MM.1S (cell line): Measurements from ENCODE around the gene USP12.

ENCODE experiments used
- DNase-seq: peaks from one replicate; pipeline ENCODE4 v3.0.0-alpha.2; 2015
- H2AFZ ChIP-seq: fragments of 300-600 bp; sonication (generic); 2 replicates; pipeline ENCODE4 v1.6.0; 2016; ENCODE audit warnings: antibody characterized with exemption, low read length
- H3F3A ChIP-seq: fragments of 300-600 bp; sonication (generic); 2 replicates; pipeline ENCODE4 v1.6.1; 2016; ENCODE audit warnings: mild to moderate bottlenecking, antibody characterized with exemption, low read length, moderate library complexity, mixed read lengths; ENCODE audit not compliant: insufficient read depth
- H3K27ac ChIP-seq: fragments of 300-600 bp; sonication (generic); 2 replicates; pipeline ENCODE4 v1.5.1; 2016; ENCODE audit warnings: mild to moderate bottlenecking, low read length
- H3K27me3 ChIP-seq: fragments of 300-600 bp; sonication (generic); replicated peaks from 2 replicates; pipeline ENCODE4 v1.6.0; 2016; ENCODE audit warnings: low read length; ENCODE audit not compliant: insufficient read depth
- H3K36me3 ChIP-seq: fragments of 300-600 bp; sonication (generic); replicated peaks from 2 replicates; pipeline ENCODE4 v1.6.1; 2016; ENCODE audit warnings: mild to moderate bottlenecking, low read length, mixed read lengths; ENCODE audit not compliant: insufficient read depth
- H3K4me1 ChIP-seq: fragments of 300-600 bp; sonication (generic); 2 replicates; pipeline ENCODE4 v1.6.1; 2016; ENCODE audit warnings: low read length, mixed read lengths
- H3K4me2 ChIP-seq: fragments of 300-600 bp; sonication (generic); 2 replicates; pipeline ENCODE4 v1.6.0; 2016; ENCODE audit warnings: low read depth, low read length
- H3K4me3 ChIP-seq: fragments of 300-600 bp; sonication (generic); 2 replicates; pipeline ENCODE4 v1.5.1; 2016; ENCODE audit warnings: low read length, mixed read lengths
- H3K79me2 ChIP-seq: fragments of 300-600 bp; sonication (generic); 2 replicates; pipeline ENCODE4 v1.6.1; 2016; ENCODE audit warnings: mixed run types, low read length, mixed read lengths
- H3K9ac ChIP-seq: fragments of 300-600 bp; sonication (generic); 2 replicates; pipeline ENCODE4 v1.6.1; 2016; ENCODE audit warnings: low read length, mixed read lengths
- H3K9me2 ChIP-seq: fragments of 300-600 bp; sonication (generic); replicated peaks from 2 replicates; pipeline ENCODE4 v1.6.1; 2016; ENCODE audit warnings: mild to moderate bottlenecking, low read length, mixed read lengths; ENCODE audit not compliant: insufficient read depth
- H3K9me3 ChIP-seq: fragments of 300-600 bp; sonication (generic); replicated peaks from 2 replicates; pipeline ENCODE4 v1.6.1; 2016; ENCODE audit warnings: mild to moderate bottlenecking, low read length, mixed read lengths; ENCODE audit not compliant: insufficient read depth
- H4K20me1 ChIP-seq: fragments of 300-600 bp; sonication (generic); 2 replicates; pipeline ENCODE4 v1.6.1; 2016; ENCODE audit warnings: mild to moderate bottlenecking, low read length, moderate library complexity, mixed read lengths; ENCODE audit not compliant: insufficient read depth
- CTCF ChIP-seq: fragments of 300-600 bp; sonication (generic); IDR thresholded peaks from 2 replicates; pipeline ENCODE4 v1.5.1; 2016; ENCODE audit warnings: antibody characterized with exemption, low read length, mixed read lengths
- EZH2 ChIP-seq: fragments of 300-600 bp; sonication (generic); optimal IDR thresholded peaks from 2 replicates; pipeline ENCODE3; 2017; ENCODE audit warnings: low read depth, mild to moderate bottlenecking, antibody characterized with exemption, low read length, mixed read lengths
- EZH2phosphoT487 ChIP-seq: fragments of 300-600 bp; sonication (generic); IDR thresholded peaks from 2 replicates; pipeline ENCODE4 v1.6.1; 2018; ENCODE audit warnings: antibody characterized with exemption, low read length

The USP12 gene

GRCh38 chr13:27117158-27117557 is 54.5 kb downstream of the USP12 start:
- Histone ChIP-seq H3K79me2 (no peaks in the 10 kb centered on the region), H3K9me3 (no peaks in the 10 kb centered on the region), H3K36me3 (no peaks in the 10 kb centered on the region), H3K27me3 (no peaks in the 10 kb centered on the region), H3F3A (no peaks in the 10 kb centered on the region), H4K20me1 (no peaks in the 10 kb centered on the region), H2AFZ (no peak overlapping the region), H3K4me2 (no peak overlapping the region), H3K9ac (no peak overlapping the region), H3K4me3 (no peak overlapping the region), H3K9me2 (no peaks in the 10 kb centered on the region), H3K4me1 (no peaks in the 10 kb centered on the region), H3K27ac (no peak overlapping the region)
- TF ChIP-seq CTCF: no peak
- TF ChIP-seq EZH2phosphoT487: no peak
- TF ChIP-seq EZH2: no peak
- DNase-seq: no peak

GRCh38 chr13:27113436-27113835 is 58.2 kb downstream of the USP12 start:
- no peaks in the 10 kb centered on the region for H3K79me2 ChIP-seq
- no peak overlapping the region for H3K4me3 ChIP-seq
- TF ChIP-seq CTCF: no peak
- no peak for TF ChIP-seq EZH2
- no peak for TF ChIP-seq EZH2phosphoT487
- no peaks in the 10 kb centered on the region for H4K20me1 ChIP-seq
- DNase-seq: no peak
- no peaks in the 10 kb centered on the region for H3F3A ChIP-seq
- H3K4me1 ChIP-seq: no peaks in the 10 kb centered on the region
- no peaks in the 10 kb centered on the region for H3K36me3 ChIP-seq
- no peak overlapping the region for H3K27ac ChIP-seq
- H3K27me3 ChIP-seq: no peaks in the 10 kb centered on the region
- no peaks in the 10 kb centered on the region for H3K9me3 ChIP-seq
- H3K4me2 ChIP-seq: no peak overlapping the region
- H2AFZ ChIP-seq: no peak overlapping the region
- no peaks in the 10 kb centered on the region for H3K9me2 ChIP-seq
- no peak overlapping the region for H3K9ac ChIP-seq

GRCh38 chr13:27112006-27112405 is 59.6 kb downstream of the USP12 start:
- no peak overlapping the region for H3K9ac ChIP-seq
- no peaks in the 10 kb centered on the region for H3K27me3 ChIP-seq
- no peak overlapping the region for H3K4me3 ChIP-seq
- H3K4me2 ChIP-seq: no peak overlapping the region
- H3K9me2 ChIP-seq: no peaks in the 10 kb centered on the region
- no peaks in the 10 kb centered on the region for H3F3A ChIP-seq
- no peak for DNase-seq
- TF ChIP-seq CTCF: no peak
- no peak for TF ChIP-seq EZH2
- H3K36me3 ChIP-seq: no peaks in the 10 kb centered on the region
- H3K27ac ChIP-seq: no peak overlapping the region
- H3K4me1 ChIP-seq: no peaks in the 10 kb centered on the region
- H3K79me2 ChIP-seq: no peaks in the 10 kb centered on the region
- H4K20me1 ChIP-seq: no peaks in the 10 kb centered on the region
- no peaks in the 10 kb centered on the region for H3K9me3 ChIP-seq
- H2AFZ ChIP-seq: no peak overlapping the region
